ENCODE measurements around the gene RGS5.

Gene RGS5

DNA sequence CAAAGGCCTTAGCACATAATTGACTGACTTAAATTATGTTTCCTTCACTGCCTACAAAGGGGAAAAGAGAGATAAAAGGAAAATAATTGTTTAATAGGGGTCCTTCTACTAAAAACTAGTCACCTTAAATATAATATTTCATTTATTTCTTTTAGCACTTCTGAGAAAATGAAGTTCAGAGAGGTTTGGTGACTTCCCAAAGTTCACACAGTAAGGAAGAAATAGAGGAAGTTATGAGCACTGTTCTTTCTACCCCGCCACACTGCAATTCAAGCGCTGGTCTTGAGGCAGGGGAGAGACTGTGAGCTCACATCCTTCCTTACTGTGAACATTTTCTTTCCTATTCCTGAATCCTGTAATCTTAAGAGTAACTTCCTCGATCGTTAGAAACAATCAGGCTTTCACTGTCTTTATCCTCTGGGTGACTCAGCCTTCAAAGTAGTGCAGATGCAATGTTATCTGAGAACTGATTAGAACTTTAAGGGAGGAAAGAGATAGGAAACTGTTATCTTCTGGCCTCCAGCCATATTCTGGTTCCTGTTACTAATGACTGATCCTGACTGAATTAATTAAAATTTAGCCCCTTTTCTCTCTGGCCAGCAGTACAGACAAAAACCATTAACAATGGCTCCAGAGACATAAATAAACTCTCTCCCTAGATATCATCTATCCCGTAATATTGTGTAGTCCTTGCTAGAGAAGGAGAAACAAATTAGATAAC lies 6.8 kb downstream of the RGS5 start:
- no peak overlapping the region for H2AFZ ChIP-seq (ENCODE audit: low read depth, low read length)

DNA sequence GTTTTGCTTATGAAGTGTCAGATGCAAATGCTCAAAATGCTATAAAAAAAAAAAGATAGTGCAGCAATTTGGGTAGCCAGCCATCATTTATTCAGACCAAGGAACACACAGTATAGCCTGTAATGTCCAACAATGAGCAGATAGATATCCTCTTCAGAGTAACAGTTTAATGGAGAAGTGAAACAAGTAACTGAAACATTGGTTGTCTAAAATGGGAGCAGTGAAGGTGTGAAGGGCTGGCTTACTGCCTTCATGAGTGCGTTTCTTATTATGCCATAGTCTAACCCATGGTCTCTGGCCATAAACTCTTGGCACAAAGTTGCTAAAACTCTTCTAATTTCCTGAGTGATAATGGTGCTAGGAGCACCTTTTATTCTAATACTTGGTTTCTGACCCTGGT lies 11.4 kb downstream of the RGS5 start:
- H4K20me1 ChIP-seq (ENCODE audit: insufficient read depth, low read length): no peaks in the 10 kb centered on the region
- no peaks in the 10 kb centered on the region for H3K79me2 ChIP-seq (ENCODE audit: low read length)
- no peak overlapping the region for H3K27ac ChIP-seq (ENCODE audit: low read length)
- H3K9me3 ChIP-seq (ENCODE audit: insufficient read depth, low read length): no peaks in the 10 kb centered on the region
- H3K9ac ChIP-seq (ENCODE audit: low read length): no peak overlapping the region
- TF ChIP-seq, protein P1, sequence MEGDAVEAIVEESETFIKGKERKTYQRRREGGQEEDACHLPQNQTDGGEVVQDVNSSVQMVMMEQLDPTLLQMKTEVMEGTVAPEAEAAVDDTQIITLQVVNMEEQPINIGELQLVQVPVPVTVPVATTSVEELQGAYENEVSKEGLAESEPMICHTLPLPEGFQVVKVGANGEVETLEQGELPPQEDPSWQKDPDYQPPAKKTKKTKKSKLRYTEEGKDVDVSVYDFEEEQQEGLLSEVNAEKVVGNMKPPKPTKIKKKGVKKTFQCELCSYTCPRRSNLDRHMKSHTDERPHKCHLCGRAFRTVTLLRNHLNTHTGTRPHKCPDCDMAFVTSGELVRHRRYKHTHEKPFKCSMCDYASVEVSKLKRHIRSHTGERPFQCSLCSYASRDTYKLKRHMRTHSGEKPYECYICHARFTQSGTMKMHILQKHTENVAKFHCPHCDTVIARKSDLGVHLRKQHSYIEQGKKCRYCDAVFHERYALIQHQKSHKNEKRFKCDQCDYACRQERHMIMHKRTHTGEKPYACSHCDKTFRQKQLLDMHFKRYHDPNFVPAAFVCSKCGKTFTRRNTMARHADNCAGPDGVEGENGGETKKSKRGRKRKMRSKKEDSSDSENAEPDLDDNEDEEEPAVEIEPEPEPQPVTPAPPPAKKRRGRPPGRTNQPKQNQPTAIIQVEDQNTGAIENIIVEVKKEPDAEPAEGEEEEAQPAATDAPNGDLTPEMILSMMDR (IDR thresholded peaks at IDR 0.05; ENCODE audit: low read depth, low read length): no peak
- no peak for TF ChIP-seq EZH2phosphoT487 (IDR thresholded peaks at IDR 0.05; ENCODE audit: low read depth)
- H3K36me3 ChIP-seq (replicated peaks; ENCODE audit: low read depth, low read length): no peaks in the 10 kb centered on the region
- no peak overlapping the region for H2AFZ ChIP-seq (ENCODE audit: low read depth, low read length)
- no peak overlapping the region for H3K4me3 ChIP-seq (ENCODE audit: low read length)
- H3K27me3 ChIP-seq (ENCODE audit: low read depth, low read length): peaks cover 18% of the 10 kb centered on the region
- H3K4me1 ChIP-seq (ENCODE audit: low read length): peaks cover 9% of the 10 kb centered on the region
- H3K4me2 ChIP-seq (ENCODE audit: low read length): peak overlapping the region; percentile 19; the same call in 1 of the 2 replicates

More for the DNA sequence above, 6.8 kb downstream of the RGS5 start:
- Histone ChIP-seq H3K36me3 (replicated peaks; ENCODE audit: low read depth, low read length) (no peaks in the 10 kb centered on the region), H3K79me2 (ENCODE audit: low read length) (no peaks in the 10 kb centered on the region), H3K9ac (ENCODE audit: low read length) (no peak overlapping the region), H4K20me1 (ENCODE audit: insufficient read depth, low read length) (no peaks in the 10 kb centered on the region), H3K9me3 (ENCODE audit: insufficient read depth, low read length) (no peaks in the 10 kb centered on the region), H3K4me2 (ENCODE audit: low read length) (no peak overlapping the region), H3K4me3 (ENCODE audit: low read length) (no peak overlapping the region), H3K4me1 (ENCODE audit: low read length) (peaks cover 9% of the 10 kb centered on the region), H3K27ac (ENCODE audit: low read length) (no peak overlapping the region), H3K27me3 (ENCODE audit: low read depth, low read length) (0 out of 2 replicates have a peak, but pooled peaks cover 3% of the 10 kb centered on the region)
- no peak for TF ChIP-seq EZH2phosphoT487 (IDR thresholded peaks at IDR 0.05; ENCODE audit: low read depth)
- TF ChIP-seq, protein P1 (IDR thresholded peaks at IDR 0.05; ENCODE audit: low read depth, low read length): no peak

DNA sequence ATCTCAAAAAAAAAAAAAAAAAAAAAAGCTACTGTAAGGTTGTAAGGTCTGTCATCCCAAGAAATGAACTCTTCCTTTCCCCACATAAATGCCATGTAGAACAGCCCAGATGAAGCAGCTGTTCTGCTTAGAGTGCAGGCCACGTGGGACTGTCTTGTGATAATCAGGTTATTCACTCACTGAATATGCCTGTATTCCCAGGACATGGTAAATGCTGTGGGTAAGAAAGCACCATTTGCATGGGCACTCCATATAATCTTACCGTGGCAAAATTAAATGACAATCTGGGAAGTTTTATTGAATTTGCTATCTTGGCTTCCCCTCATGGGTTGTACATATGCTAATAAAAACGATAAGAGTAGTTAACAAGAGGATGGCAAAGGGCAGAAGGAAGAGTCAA lies 13.8 kb downstream of the RGS5 start:
- Histone ChIP-seq H3K4me1 (ENCODE audit: low read length) (peaks cover 9% of the 10 kb centered on the region), H4K20me1 (ENCODE audit: insufficient read depth, low read length) (no peaks in the 10 kb centered on the region), H3K9ac (ENCODE audit: low read length) (no peak overlapping the region), H3K27me3 (ENCODE audit: low read depth, low read length) (peaks cover 30% of the 10 kb centered on the region), H3K79me2 (ENCODE audit: low read length) (no peaks in the 10 kb centered on the region), H3K4me2 (ENCODE audit: low read length) (no peak overlapping the region), H2AFZ (ENCODE audit: low read depth, low read length) (no peak overlapping the region), H3K4me3 (ENCODE audit: low read length) (no peak overlapping the region), H3K36me3 (replicated peaks; ENCODE audit: low read depth, low read length) (no peaks in the 10 kb centered on the region), H3K9me3 (ENCODE audit: insufficient read depth, low read length) (no peaks in the 10 kb centered on the region), H3K27ac (ENCODE audit: low read length) (no peak overlapping the region)
- TF ChIP-seq, protein P1 (IDR thresholded peaks at IDR 0.05; ENCODE audit: low read depth, low read length): no peak
- TF ChIP-seq EZH2phosphoT487 (IDR thresholded peaks at IDR 0.05; ENCODE audit: low read depth): no peak

DNA sequence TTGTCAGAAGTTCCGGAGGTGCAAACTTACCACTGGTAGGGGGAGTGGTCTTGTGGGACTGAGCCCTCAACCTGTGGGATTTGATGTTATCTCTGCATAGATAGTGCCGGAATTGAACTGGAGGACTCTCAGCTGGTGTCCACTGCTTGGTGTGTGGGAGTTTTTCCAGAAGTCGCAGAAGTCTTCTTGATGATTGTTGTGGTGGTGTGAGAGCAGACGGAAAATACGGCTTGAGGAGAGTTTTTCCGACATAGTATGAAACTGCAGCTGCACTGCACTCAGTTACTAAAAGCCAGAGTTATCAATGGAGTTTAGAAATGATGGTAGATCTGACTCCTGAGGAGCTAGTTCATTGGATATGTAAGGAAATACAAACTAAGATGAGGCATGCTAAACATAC lies 14.9 kb downstream of the RGS5 start:
- Histone ChIP-seq H3K4me3 (ENCODE audit: low read length) (no peak overlapping the region), H3K79me2 (ENCODE audit: low read length) (no peaks in the 10 kb centered on the region), H3K4me2 (ENCODE audit: low read length) (no peak overlapping the region), H2AFZ (ENCODE audit: low read depth, low read length) (no peak overlapping the region), H3K9ac (ENCODE audit: low read length) (no peak overlapping the region), H3K4me1 (ENCODE audit: low read length) (peaks cover 9% of the 10 kb centered on the region), H3K27ac (ENCODE audit: low read length) (no peak overlapping the region), H3K27me3 (ENCODE audit: low read depth, low read length) (peaks cover 41% of the 10 kb centered on the region), H4K20me1 (ENCODE audit: insufficient read depth, low read length) (no peaks in the 10 kb centered on the region), H3K36me3 (replicated peaks; ENCODE audit: low read depth, low read length) (no peaks in the 10 kb centered on the region), H3K9me3 (ENCODE audit: insufficient read depth, low read length) (no peaks in the 10 kb centered on the region)
- TF ChIP-seq, protein P1 (IDR thresholded peaks at IDR 0.05; ENCODE audit: low read depth, low read length): no peak
